Vagina (tissue), 2 donors: ENCODE measurements around the gene SLC25A48.

Source experiments
- POLR2A ChIP-seq, 2 donors: fragments of 450-650 bp; IDR thresholded peaks; one replicate each; pipeline ENCODE4 v1.6.1; 2017; ENCODE audit warnings: antibody characterized with exemption in 2 of 2, mild to moderate bottlenecking in 2 of 2, moderate library complexity in 2 of 2
- TF ChIP-seq, protein P1 (sequence below), 3 experiments: fragments of 450-650 bp in 2 of 3; fragments of 200-600 bp in 1 of 3; sonication (generic) in 1 of 3; IDR thresholded peaks; one replicate each; pipeline ENCODE4 v1.5.1; 2017 to 2019; ENCODE audit warnings: antibody characterized with exemption in 3 of 3, mild to moderate bottlenecking in 2 of 3, moderate library complexity in 2 of 3

DNA sequence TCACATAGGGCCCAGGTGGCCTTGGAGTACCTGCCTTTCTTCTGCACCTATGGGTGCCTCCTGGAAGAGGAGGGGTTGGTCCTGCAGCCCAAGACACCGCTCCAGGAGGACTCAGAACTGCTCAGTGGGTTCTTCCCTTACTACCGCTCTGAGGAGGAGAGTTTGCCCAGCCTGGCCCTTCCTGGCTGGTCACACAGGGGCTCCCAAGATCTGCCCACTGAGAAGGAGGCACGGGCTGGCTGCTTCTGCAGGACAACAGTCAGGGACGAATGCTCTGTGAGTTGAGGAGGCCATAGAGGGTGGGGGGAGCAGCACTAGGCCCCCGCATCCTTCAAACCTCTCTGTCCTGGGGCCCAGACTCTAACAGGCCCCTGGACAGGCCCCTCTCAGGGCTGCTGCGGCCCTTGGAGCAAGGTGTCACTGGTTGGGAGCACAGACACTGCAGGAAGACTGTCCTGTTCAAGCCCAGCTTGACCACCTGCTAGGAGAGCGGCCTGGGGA lies 9.9 kb upstream of the SLC25A48 start:
- TF ChIP-seq, protein P1, sequence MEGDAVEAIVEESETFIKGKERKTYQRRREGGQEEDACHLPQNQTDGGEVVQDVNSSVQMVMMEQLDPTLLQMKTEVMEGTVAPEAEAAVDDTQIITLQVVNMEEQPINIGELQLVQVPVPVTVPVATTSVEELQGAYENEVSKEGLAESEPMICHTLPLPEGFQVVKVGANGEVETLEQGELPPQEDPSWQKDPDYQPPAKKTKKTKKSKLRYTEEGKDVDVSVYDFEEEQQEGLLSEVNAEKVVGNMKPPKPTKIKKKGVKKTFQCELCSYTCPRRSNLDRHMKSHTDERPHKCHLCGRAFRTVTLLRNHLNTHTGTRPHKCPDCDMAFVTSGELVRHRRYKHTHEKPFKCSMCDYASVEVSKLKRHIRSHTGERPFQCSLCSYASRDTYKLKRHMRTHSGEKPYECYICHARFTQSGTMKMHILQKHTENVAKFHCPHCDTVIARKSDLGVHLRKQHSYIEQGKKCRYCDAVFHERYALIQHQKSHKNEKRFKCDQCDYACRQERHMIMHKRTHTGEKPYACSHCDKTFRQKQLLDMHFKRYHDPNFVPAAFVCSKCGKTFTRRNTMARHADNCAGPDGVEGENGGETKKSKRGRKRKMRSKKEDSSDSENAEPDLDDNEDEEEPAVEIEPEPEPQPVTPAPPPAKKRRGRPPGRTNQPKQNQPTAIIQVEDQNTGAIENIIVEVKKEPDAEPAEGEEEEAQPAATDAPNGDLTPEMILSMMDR (IDR thresholded peaks at IDR 0.05) = no peak
- TF ChIP-seq POLR2A (IDR thresholded peaks at IDR 0.05) = no peak
